ENCODE results near the gene ARHGAP31.

The ARHGAP31 gene

DNA sequence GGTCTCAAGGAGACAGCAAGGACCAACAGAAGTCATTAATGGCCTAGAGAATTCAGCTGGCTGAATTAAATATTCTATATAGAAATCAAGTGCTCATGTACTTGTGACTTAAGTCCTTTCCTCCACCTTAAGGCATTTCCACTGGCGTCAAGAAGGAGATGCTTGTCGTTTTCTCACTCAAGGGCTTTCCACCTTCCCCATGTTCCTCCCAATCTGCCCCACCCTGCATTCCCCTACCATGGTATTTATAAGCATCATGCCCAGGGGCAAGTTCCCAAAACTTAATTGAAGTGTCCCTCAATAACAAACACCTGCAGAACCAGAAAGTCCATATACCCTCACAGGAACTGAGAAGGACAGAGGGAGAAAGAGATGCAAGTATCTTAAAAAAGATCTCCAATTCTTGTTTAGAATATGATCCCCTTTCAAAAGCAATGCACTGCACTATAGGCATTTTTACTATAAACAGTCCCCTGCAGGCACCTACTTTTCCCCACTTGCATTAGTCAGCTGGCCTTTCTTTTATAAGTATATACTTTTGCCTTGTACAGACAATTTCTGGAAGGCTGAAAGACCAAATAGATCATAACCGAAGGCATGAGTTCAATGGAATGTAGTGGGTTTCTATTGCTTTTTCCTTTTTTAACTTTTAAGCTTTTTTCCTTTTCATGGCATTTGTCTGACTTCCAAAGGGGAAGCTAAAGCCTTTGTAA is 139.6 kb downstream of the ARHGAP31 start:
- TF ChIP-seq, protein P1, sequence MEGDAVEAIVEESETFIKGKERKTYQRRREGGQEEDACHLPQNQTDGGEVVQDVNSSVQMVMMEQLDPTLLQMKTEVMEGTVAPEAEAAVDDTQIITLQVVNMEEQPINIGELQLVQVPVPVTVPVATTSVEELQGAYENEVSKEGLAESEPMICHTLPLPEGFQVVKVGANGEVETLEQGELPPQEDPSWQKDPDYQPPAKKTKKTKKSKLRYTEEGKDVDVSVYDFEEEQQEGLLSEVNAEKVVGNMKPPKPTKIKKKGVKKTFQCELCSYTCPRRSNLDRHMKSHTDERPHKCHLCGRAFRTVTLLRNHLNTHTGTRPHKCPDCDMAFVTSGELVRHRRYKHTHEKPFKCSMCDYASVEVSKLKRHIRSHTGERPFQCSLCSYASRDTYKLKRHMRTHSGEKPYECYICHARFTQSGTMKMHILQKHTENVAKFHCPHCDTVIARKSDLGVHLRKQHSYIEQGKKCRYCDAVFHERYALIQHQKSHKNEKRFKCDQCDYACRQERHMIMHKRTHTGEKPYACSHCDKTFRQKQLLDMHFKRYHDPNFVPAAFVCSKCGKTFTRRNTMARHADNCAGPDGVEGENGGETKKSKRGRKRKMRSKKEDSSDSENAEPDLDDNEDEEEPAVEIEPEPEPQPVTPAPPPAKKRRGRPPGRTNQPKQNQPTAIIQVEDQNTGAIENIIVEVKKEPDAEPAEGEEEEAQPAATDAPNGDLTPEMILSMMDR (conservative IDR thresholded peaks at IDR 0.05; ENCODE audit: low read length), result no peak
- DNase-seq (ENCODE audit: low read depth), result no peak
- no peak overlapping the region for H3K4me3 ChIP-seq (ENCODE audit: low read length)

DNA sequence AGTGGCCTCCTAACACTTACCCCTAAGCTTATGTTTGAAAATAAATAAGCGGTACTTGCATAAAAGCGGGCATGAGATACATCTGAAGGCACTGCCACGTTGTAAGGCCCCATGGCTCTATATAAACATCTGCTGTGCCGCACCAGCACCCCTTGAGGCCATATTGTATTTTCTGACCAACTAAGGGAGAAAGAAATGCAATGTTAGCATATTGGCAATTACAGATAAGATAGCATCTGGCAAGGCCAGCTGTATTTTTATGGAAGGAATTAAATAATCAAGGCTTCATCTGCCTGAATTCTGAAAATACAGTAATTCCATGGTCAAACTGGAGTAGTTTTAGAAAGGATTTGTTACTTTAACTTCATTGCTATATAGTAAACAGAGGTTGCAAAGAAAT is 140.5 kb downstream of the ARHGAP31 start:
- TF ChIP-seq, protein P1 (conservative IDR thresholded peaks at IDR 0.05; ENCODE audit: low read length), result no peak
- no peak for DNase-seq (ENCODE audit: low read depth)
- H3K4me3 ChIP-seq (ENCODE audit: low read length), result no peak overlapping the region

DNA sequence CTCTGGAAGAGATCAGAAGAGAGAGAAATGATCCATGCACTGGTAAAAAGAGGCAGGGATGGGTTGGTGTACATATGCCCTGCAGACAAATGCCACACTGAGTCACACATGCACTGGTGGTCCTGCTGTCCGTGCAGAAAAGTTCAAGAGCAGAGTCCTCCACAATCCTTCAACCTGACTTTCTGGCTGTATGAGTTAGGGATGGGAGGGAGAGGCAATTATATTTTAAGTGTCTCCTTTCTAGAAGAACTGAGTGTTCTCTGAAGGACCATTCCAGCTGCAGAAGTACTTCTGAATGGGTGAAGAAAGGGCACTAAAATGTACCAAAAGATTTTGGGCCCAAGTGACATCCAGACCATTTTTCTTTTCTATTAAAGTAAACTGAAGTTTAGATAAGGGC is 142.8 kb downstream of the ARHGAP31 start:
- TF ChIP-seq, protein P1 (conservative IDR thresholded peaks at IDR 0.05; ENCODE audit: low read length), result no peak
- no peak for DNase-seq (ENCODE audit: low read depth)

DNA sequence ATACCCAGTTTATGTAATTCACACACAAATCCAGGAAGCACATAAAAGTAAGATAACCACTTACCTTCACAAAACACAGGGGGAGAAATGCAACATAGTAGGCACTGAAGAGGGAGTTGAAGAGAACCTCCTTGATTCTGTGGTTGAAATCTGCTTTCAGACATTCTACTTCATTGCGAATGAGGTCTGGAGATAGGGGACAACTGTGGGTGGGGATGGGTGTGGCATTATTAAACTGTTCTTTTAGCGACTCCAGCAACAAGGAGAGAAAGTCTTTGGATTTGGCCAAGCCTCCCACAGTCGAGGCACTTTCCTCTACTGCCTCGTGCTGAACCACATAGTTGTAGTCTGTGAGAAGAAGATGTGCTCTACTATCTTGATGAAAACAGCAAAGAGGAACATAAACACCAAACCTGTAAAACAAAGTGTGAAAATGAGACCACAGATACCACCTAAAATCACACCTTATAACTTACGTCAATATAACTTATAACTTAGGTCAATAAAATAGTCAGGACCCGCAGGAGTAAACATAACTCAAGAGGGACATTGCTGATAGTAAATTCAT is 143.6 kb downstream of the ARHGAP31 start:
- H3K4me3 ChIP-seq (ENCODE audit: low read length), result no peak overlapping the region
- DNase-seq (ENCODE audit: low read depth), result no peak
- TF ChIP-seq, protein P1 (conservative IDR thresholded peaks at IDR 0.05; ENCODE audit: low read length), result no peak

More for the DNA sequence above, 142.8 kb downstream of the ARHGAP31 start:
- no peak overlapping the region for H3K4me3 ChIP-seq (ENCODE audit: low read length)

DNA sequence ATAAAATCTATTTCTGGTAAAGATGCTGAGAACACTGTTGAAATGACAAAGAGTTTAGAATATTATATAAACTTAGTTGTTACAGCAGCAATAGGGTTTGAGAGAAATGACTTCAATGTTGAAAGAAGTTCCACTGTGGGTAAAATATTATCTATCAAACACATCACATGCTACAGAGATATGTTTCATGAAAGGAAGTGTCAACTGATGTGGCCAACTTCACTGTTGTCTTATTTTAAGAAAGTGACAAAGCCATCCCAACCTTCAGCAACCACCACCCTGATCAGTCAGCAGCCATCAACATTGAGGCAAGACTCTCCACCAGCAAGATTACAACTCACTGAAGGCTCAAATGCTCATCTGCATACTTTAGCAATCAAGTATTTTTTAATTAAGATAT is 149.0 kb downstream of the ARHGAP31 start:
- no peak overlapping the region for H3K4me3 ChIP-seq (ENCODE audit: low read length)
- no peak for DNase-seq (ENCODE audit: low read depth)
- TF ChIP-seq, protein P1 (conservative IDR thresholded peaks at IDR 0.05; ENCODE audit: low read length), result no peak

DNA sequence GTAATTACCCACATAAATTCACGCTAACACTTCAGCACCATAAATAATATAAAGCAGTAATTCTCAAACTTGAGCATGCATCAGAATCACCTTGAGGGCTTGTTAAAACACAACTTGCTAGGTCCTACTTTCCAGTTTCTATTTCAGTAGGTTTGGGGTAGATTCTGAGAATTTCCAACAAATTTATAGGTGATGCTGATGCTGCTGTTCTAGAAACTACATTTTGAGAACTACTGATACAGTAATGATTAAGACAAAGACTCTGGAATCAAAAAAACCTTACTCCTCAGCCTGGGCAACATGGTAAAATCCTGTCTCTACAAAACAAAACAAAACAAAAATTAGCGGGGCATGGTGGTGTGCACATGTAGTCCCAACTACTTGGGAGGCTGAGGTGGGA is 150.4 kb downstream of the ARHGAP31 start:
- H3K4me3 ChIP-seq (ENCODE audit: low read length), result no peak overlapping the region
- DNase-seq (ENCODE audit: low read depth), result no peak
- TF ChIP-seq, protein P1 (conservative IDR thresholded peaks at IDR 0.05; ENCODE audit: low read length), result no peak

DNA sequence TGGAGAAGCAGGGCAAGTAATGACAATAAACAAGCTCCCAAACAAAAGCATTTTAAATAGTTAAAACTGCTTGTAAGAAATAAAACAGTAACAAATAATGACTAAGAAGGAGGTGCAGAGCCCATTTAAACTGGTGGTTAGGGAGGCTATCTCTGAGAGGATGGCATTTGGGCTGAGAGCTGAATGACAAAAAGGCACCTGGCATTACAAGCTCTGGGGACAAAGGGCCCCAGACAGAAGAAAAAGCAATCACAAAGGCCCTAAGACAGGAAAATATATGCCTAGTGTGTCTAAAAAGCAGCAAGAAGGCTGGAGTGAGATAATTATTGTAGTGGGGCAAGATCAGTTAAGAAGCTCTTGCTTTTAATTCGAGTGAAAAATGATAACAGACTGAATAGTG is 159.6 kb downstream of the ARHGAP31 start:
- TF ChIP-seq, protein P1 (conservative IDR thresholded peaks at IDR 0.05; ENCODE audit: low read length), result no peak
- H3K4me3 ChIP-seq (ENCODE audit: low read length), result no peak overlapping the region
- DNase-seq (ENCODE audit: low read depth), result no peak

All from AG10803 (cell line).